Measurements from ENCODE around the gene TTC21A. TPM values are rescaled to one million over a fixed set of nuclear protein-coding genes. Genes with fewer than 3 reads are reported as not detected.

The TTC21A gene
- total and polyA plus RNA-seq, 4 donors: 6.1 to 30.4 (median 11.7) TPM

GRCh38 chr3:39094851-39095677 is 12.4 kb upstream of the TTC21A start:
- no peak overlapping the region for H3K9ac ChIP-seq (ENCODE audit: insufficient read depth in 1 of 2, low read length in 2 of 2)
- TF ChIP-seq CTCF (IDR thresholded peaks at IDR 0.05; ENCODE audit: control extremely low read depth, extremely low read depth): no peak
- WGBS, 2 donors: 81 to 87% methylated on average over 7 of the region's 7 CpGs
- no peaks in the 10 kb centered on the region for H3K9me3 ChIP-seq (ENCODE audit: control insufficient read depth in 4 of 4, insufficient read depth in 3 of 4, low read length in 3 of 4)
- DNase-seq (no peak), ATAC-seq (ENCODE audit: insufficient read depth, low FRiP score) (no peak)
- H3K27ac ChIP-seq (ENCODE audit: low read depth in 1 of 2, low read length in 1 of 2): no peak overlapping the region
- no peak overlapping the region for H3K4me3 ChIP-seq
- H3K36me3 ChIP-seq (ENCODE audit: control insufficient read depth in 4 of 4, insufficient read depth in 4 of 4, low read length in 4 of 4): peaks cover 26 to 57% (median 31%) of the 10 kb centered on the region in 4 donors
- H3K4me1 ChIP-seq (ENCODE audit: control insufficient read depth in 5 of 5, insufficient read depth in 5 of 5, low read length in 5 of 5): no peaks in the 10 kb centered on the region
- H3K27me3 ChIP-seq (ENCODE audit: control insufficient read depth in 3 of 3, insufficient read depth in 3 of 3, low read length in 2 of 3): no peaks in the 10 kb centered on the region

DNA sequence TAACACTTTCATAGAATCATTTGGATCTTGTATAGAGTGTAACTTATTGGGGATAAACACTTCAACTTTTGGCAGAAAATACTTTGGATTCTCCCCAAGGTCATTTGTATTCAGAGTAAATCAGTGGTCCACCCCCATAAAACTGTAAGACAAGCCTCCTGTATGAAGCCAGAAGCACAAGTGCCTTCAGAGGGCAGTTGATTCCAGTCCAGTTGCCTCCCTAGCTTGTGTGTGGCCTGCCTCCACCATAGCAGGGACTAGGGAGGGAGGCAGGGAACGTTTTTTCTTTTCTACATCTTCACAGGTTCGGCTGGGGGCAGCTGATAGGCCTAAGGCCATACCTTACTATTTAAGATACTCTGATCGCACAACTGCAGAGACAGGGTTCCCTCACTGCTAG is 11.7 kb upstream of the TTC21A start:
- H3K36me3 ChIP-seq (ENCODE audit: control insufficient read depth in 4 of 4, insufficient read depth in 4 of 4, low read length in 4 of 4): peaks cover 26 to 62% (median 34%) of the 10 kb centered on the region in 4 donors
- no peaks in the 10 kb centered on the region for H3K9me3 ChIP-seq (ENCODE audit: control insufficient read depth in 4 of 4, insufficient read depth in 3 of 4, low read length in 3 of 4)
- WGBS, 2 donors: 80 to 88% methylated on average over 3 of the region's 3 CpGs

DNA sequence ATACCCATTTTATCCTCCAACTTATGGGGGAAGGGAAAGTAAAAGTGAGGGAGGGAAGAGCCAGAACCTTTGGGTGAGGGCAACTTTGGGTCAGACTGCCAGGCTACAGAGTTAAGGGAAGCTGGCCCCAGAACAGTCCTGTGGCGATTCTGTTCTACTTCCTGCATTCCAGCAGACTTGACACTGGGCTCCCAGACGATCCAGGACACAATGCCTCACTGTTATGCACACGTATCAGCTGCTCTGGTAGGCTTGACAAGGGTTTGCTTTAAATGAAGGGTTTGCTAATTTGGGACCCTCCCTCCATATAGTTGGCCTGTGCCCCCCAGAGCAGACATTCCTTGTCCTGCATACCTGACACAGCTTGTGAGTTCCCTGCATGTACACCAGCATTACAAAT is 10.7 kb upstream of the TTC21A start:
- H3K4me1 ChIP-seq (ENCODE audit: control insufficient read depth in 5 of 5, insufficient read depth in 5 of 5, low read length in 5 of 5): no peaks in the 10 kb centered on the region
- WGBS, 2 donors: 39 to 63% methylated on average over 3 of the region's 3 CpGs
- H3K27ac ChIP-seq (ENCODE audit: low read depth in 1 of 2, low read length in 1 of 2): no peak overlapping the region
- peaks cover 26 to 61% (median 29%) of the 10 kb centered on the region in 4 donors for H3K36me3 ChIP-seq (ENCODE audit: control insufficient read depth in 4 of 4, insufficient read depth in 4 of 4, low read length in 4 of 4)
- no peak overlapping the region for H3K4me3 ChIP-seq
- DNase-seq: peak in 1 of 3 donors; percentile 17
- ATAC-seq (ENCODE audit: insufficient read depth, low FRiP score): no peak
- TF ChIP-seq CTCF (IDR thresholded peaks at IDR 0.05; ENCODE audit: control extremely low read depth, extremely low read depth): no peak
- no peaks in the 10 kb centered on the region for H3K27me3 ChIP-seq (ENCODE audit: control insufficient read depth in 3 of 3, insufficient read depth in 3 of 3, low read length in 2 of 3)
- no peaks in the 10 kb centered on the region for H3K9me3 ChIP-seq (ENCODE audit: control insufficient read depth in 4 of 4, insufficient read depth in 3 of 4, low read length in 3 of 4)
- H3K9ac ChIP-seq (ENCODE audit: insufficient read depth in 1 of 2, low read length in 2 of 2): no peak overlapping the region

More for the DNA sequence above, 11.7 kb upstream of the TTC21A start:
- no peak overlapping the region for H3K9ac ChIP-seq (ENCODE audit: insufficient read depth in 1 of 2, low read length in 2 of 2)
- no peaks in the 10 kb centered on the region for H3K4me1 ChIP-seq (ENCODE audit: control insufficient read depth in 5 of 5, insufficient read depth in 5 of 5, low read length in 5 of 5)
- H3K4me3 ChIP-seq: no peak overlapping the region
- ATAC-seq (ENCODE audit: insufficient read depth, low FRiP score): no peak
- H3K27ac ChIP-seq (ENCODE audit: low read depth in 1 of 2, low read length in 1 of 2): peak overlapping the region in 1 of 2 donors; percentile 28
- no peaks in the 10 kb centered on the region for H3K27me3 ChIP-seq (ENCODE audit: control insufficient read depth in 3 of 3, insufficient read depth in 3 of 3, low read length in 2 of 3)
- no peak for DNase-seq
- TF ChIP-seq CTCF (IDR thresholded peaks at IDR 0.05; ENCODE audit: control extremely low read depth, extremely low read depth): no peak

All from lung (tissue), 12 donors.